KMS-11 (cell line): Measurements from ENCODE around the gene KCNN3.

Experiments used
- H2AFZ ChIP-seq: fragments of 200-600 bp; sonication (generic); 2 replicates; pipeline ENCODE4 v1.6.1; 2016; ENCODE audit warnings: antibody characterized with exemption, mixed run types, low read depth
- H3K27ac ChIP-seq: fragments of 200-600 bp; sonication (generic); 2 replicates; pipeline ENCODE4 v1.6.1; 2016; ENCODE audit warnings: mild to moderate bottlenecking, mixed run types
- H3K27me3 ChIP-seq: fragments of 200-600 bp; sonication (generic); 2 replicates; pipeline ENCODE4 v1.6.1; 2017; ENCODE audit warnings: mild to moderate bottlenecking, low read depth, mixed run types, moderate library complexity; ENCODE audit not compliant: insufficient read depth
- H3K36me3 ChIP-seq: fragments of 200-600 bp; sonication (generic); 2 replicates; pipeline ENCODE4 v1.6.1; 2017; ENCODE audit warnings: mild to moderate bottlenecking, mixed run types; ENCODE audit not compliant: insufficient read depth
- H3K4me1 ChIP-seq: fragments of 200-600 bp; sonication (generic); 2 replicates; pipeline ENCODE4 v1.6.1; 2016; ENCODE audit warnings: mild to moderate bottlenecking, low read depth, mixed run types; ENCODE audit not compliant: poor library complexity, severe bottlenecking
- H3K4me2 ChIP-seq: fragments of 200-600 bp; sonication (generic); 2 replicates; pipeline ENCODE4 v1.7.0; 2016; ENCODE audit warnings: mild to moderate bottlenecking, mixed run types
- H3K4me3 ChIP-seq: fragments of 200-600 bp; sonication (generic); IDR thresholded peaks from 2 replicates; pipeline ENCODE4 v1.6.1; 2017; ENCODE audit warnings: low read depth, low read length, mixed read lengths; ENCODE audit not compliant: insufficient read depth
- H3K79me2 ChIP-seq: fragments of 200-600 bp; sonication (generic); 2 replicates; pipeline ENCODE4 v1.6.1; 2016; ENCODE audit warnings: low read depth, mixed run types; ENCODE audit not compliant: insufficient read depth
- H3K9ac ChIP-seq: fragments of 200-600 bp; sonication (generic); 2 replicates; pipeline ENCODE4 v1.6.1; 2016; ENCODE audit warnings: mild to moderate bottlenecking, mixed run types
- H4K20me1 ChIP-seq: fragments of 200-600 bp; sonication (generic); 2 replicates; pipeline ENCODE4 v1.6.1; 2016; ENCODE audit warnings: mild to moderate bottlenecking, mixed run types; ENCODE audit not compliant: insufficient read depth
- TF ChIP-seq, protein P1 (sequence below): fragments of 200-600 bp; sonication (generic); conservative IDR thresholded peaks from 2 replicates; pipeline ENCODE4 v1.6.1; 2017; ENCODE audit warnings: low read depth, mild to moderate bottlenecking, antibody characterized with exemption, low read length, moderate library complexity, mixed read lengths

KCNN3 gene

DNA sequence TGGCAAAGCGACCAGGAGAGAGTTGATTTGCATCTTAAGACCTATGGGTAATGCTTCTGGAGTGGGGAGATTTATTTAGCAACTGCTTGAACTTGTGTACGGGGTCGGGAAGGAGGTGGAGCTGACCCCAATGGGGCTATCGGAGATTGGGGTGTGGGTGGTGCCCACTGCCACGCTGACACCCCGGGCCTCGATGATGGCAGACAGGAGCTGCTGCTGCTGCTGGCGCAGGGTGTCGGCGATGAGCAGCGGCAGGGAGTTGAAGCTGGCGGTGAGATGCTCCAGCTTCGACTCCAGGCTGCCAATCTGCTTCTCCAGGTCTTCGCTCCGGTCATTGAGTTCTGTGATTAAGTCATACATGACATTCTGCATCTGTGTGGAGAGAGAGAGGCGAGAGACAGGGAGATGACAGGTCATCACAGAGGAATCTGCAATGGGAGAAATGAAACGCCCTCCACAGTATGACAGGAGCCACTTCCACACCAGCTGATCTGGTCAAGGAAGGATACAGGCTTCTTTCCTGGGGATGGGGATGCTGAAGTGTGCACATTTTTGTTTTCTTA, 162.1 kb downstream of the KCNN3 start:
- H3K79me2 ChIP-seq: no peaks in the 10 kb centered on the region
- no peak overlapping the region for H3K4me3 ChIP-seq
- TF ChIP-seq, protein P1, sequence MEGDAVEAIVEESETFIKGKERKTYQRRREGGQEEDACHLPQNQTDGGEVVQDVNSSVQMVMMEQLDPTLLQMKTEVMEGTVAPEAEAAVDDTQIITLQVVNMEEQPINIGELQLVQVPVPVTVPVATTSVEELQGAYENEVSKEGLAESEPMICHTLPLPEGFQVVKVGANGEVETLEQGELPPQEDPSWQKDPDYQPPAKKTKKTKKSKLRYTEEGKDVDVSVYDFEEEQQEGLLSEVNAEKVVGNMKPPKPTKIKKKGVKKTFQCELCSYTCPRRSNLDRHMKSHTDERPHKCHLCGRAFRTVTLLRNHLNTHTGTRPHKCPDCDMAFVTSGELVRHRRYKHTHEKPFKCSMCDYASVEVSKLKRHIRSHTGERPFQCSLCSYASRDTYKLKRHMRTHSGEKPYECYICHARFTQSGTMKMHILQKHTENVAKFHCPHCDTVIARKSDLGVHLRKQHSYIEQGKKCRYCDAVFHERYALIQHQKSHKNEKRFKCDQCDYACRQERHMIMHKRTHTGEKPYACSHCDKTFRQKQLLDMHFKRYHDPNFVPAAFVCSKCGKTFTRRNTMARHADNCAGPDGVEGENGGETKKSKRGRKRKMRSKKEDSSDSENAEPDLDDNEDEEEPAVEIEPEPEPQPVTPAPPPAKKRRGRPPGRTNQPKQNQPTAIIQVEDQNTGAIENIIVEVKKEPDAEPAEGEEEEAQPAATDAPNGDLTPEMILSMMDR: no peak
- H3K4me1 ChIP-seq: no peaks in the 10 kb centered on the region
- H2AFZ ChIP-seq: no peak overlapping the region
- H4K20me1 ChIP-seq: no peaks in the 10 kb centered on the region
- no peaks in the 10 kb centered on the region; the same call in 1 of the 2 replicates for H3K27me3 ChIP-seq
- no peak overlapping the region for H3K27ac ChIP-seq
- H3K36me3 ChIP-seq: no peaks in the 10 kb centered on the region
- H3K9ac ChIP-seq: no peak overlapping the region
- H3K4me2 ChIP-seq: no peak overlapping the region

DNA sequence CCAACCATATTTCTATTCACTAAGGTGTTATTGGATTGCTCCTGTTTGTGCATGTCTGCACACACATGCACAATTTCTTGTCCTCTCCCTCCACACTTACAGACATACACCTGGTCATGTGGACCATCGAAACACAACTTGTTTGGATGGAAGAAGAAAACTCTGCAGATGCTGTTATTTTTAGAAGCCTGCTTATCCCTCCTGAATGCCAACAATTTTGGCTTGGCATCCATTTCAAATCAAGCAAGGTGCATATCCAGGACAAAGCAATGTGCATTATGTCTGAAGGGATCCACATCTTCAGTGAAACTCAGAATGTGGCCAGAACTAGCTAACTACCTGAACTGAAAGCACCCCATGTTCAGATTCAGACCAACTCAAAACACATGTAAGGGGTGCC, 163.2 kb downstream of the KCNN3 start:
- no peak overlapping the region for H3K9ac ChIP-seq
- H3K4me2 ChIP-seq: no peak overlapping the region
- no peaks in the 10 kb centered on the region for H3K79me2 ChIP-seq
- H4K20me1 ChIP-seq: no peaks in the 10 kb centered on the region
- TF ChIP-seq, protein P1: no peak
- H2AFZ ChIP-seq: no peak overlapping the region
- H3K4me1 ChIP-seq: no peaks in the 10 kb centered on the region
- H3K36me3 ChIP-seq: no peaks in the 10 kb centered on the region
- H3K4me3 ChIP-seq: no peak overlapping the region
- H3K27me3 ChIP-seq: no peaks in the 10 kb centered on the region
- H3K27ac ChIP-seq: no peak overlapping the region

DNA sequence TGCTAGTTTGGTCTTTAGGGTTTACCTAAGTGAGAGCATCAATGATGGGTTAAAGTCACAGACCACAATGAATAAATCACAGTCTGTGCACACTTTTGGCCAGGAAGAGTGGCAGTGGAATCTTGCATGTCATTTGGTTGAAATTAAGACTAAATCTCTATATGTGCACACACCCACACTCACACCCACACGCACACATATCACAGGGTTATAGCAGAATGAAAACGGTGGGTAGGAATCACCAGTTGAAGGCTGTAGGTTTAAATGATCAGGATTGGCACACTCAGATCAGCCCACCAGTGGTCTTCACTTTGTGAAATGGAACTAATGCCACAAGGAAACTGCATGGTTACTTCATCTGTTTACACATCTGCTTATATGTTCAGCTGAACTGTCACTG, 164.5 kb downstream of the KCNN3 start:
- TF ChIP-seq, protein P1: no peak
- no peak overlapping the region for H3K9ac ChIP-seq

DNA sequence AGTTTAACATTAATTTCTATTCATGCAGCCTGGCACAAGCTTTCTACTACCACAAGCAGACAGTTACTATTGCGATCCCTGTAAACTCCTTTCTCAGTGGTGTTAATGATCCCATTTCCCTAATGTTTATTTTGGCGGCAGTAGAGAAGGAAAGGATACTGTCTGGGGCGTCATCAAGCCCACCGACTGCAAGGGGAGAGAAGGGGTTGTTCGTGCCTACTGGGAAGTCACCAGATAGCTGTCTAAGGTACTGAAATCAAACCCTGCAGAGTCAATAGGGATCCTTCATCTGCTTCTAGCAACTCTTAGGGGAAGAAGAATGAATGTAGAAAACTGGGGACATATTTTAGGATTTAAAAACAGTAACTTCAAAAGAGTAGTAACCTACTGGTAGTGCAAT, 166.9 kb downstream of the KCNN3 start:
- H3K36me3 ChIP-seq: no peaks in the 10 kb centered on the region
- TF ChIP-seq, protein P1: no peak
- H2AFZ ChIP-seq: no peak overlapping the region
- no peaks in the 10 kb centered on the region for H3K27me3 ChIP-seq
- H4K20me1 ChIP-seq: no peaks in the 10 kb centered on the region
- no peak overlapping the region for H3K9ac ChIP-seq
- no peak overlapping the region for H3K4me3 ChIP-seq
- H3K4me1 ChIP-seq: peaks cover 3% of the 10 kb centered on the region
- H3K79me2 ChIP-seq: no peaks in the 10 kb centered on the region
- H3K27ac ChIP-seq: no peak overlapping the region
- no peak overlapping the region for H3K4me2 ChIP-seq

More for the DNA sequence above, 164.5 kb downstream of the KCNN3 start:
- H4K20me1 ChIP-seq: no peaks in the 10 kb centered on the region
- H3K4me1 ChIP-seq: no peaks in the 10 kb centered on the region
- no peak overlapping the region for H2AFZ ChIP-seq
- no peak overlapping the region for H3K4me2 ChIP-seq
- no peak overlapping the region for H3K27ac ChIP-seq
- H3K36me3 ChIP-seq: no peaks in the 10 kb centered on the region
- no peaks in the 10 kb centered on the region for H3K79me2 ChIP-seq
- H3K4me3 ChIP-seq: no peak overlapping the region
- H3K27me3 ChIP-seq: no peaks in the 10 kb centered on the region
